DND-41 (cell line): ENCODE measurements around the gene ECI1.

Experiments used
- EZH2 ChIP-seq: IDR thresholded peaks from 3 replicates; pipeline ENCODE4 v1.6.1; 2012; ENCODE audit warnings: borderline replicate concordance, low read depth, mild to moderate bottlenecking, moderate library complexity, low read length, inconsistent platforms; ENCODE audit not compliant: severe bottlenecking
- TF ChIP-seq, protein P1 (sequence below): IDR thresholded peaks from 2 replicates; pipeline ENCODE4 v1.5.1; 2012; ENCODE audit warnings: borderline replicate concordance, low read length, moderate library complexity, mild to moderate bottlenecking; ENCODE audit not compliant: poor library complexity, severe bottlenecking; ENCODE audit errors: extremely low read depth

GRCh38 chr16:2276368-2277195 is 25.2 kb upstream of the ECI1 start:
- no peak for TF ChIP-seq EZH2
- TF ChIP-seq, protein P1, sequence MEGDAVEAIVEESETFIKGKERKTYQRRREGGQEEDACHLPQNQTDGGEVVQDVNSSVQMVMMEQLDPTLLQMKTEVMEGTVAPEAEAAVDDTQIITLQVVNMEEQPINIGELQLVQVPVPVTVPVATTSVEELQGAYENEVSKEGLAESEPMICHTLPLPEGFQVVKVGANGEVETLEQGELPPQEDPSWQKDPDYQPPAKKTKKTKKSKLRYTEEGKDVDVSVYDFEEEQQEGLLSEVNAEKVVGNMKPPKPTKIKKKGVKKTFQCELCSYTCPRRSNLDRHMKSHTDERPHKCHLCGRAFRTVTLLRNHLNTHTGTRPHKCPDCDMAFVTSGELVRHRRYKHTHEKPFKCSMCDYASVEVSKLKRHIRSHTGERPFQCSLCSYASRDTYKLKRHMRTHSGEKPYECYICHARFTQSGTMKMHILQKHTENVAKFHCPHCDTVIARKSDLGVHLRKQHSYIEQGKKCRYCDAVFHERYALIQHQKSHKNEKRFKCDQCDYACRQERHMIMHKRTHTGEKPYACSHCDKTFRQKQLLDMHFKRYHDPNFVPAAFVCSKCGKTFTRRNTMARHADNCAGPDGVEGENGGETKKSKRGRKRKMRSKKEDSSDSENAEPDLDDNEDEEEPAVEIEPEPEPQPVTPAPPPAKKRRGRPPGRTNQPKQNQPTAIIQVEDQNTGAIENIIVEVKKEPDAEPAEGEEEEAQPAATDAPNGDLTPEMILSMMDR, result no peak
